HepG2 (cell line): ENCODE results near the gene RBBP8NL. TPM values are rescaled to one million over a fixed set of nuclear protein-coding genes. Genes with fewer than 3 reads are reported as not detected.

ENCODE experiments used
- AGO1 ChIP-seq: fragments of 200-400 bp; formaldehyde crosslinking; IDR thresholded peaks from 2 replicates; pipeline ENCODE4 v1.6.1; 2017; ENCODE audit warnings: mild to moderate bottlenecking, low read depth, low read length, moderate library complexity; ENCODE audit not compliant: poor library complexity, severe bottlenecking
- DMTF1 ChIP-seq: sonication (generic); formaldehyde crosslinking; IDR thresholded peaks from 2 replicates; pipeline ENCODE4 v1.4.0; 2020; ENCODE audit warnings: mild to moderate bottlenecking, missing genetic modification reagents
- HNRNPH1 ChIP-seq: fragments of 200-400 bp; formaldehyde crosslinking; optimal IDR thresholded peaks from 2 replicates; pipeline ENCODE3; 2017; ENCODE audit warnings: mild to moderate bottlenecking, low read depth, low read length
- HNRNPLL ChIP-seq: fragments of 200-400 bp; formaldehyde crosslinking; IDR thresholded peaks from 2 replicates; pipeline ENCODE4 v1.6.1; 2017; ENCODE audit warnings: mild to moderate bottlenecking, low read depth, low read length; ENCODE audit not compliant: poor library complexity, severe bottlenecking
- IKZF1 ChIP-seq: fragments of 450-650 bp; IDR thresholded peaks from 2 replicates; pipeline ENCODE4 v1.7.1; 2016
- POLR2A ChIP-seq, 2 experiments: IDR thresholded peaks; 2 replicates each; pipeline ENCODE4 v1.6.1; 2011; ENCODE audit warnings: low read depth in 2 of 2, low read length in 2 of 2, mild to moderate bottlenecking in 1 of 2, moderate library complexity in 1 of 2; ENCODE audit not compliant: insufficient read depth in 1 of 2
- POLR2G ChIP-seq: fragments of 200-400 bp; formaldehyde crosslinking; IDR thresholded peaks from 2 replicates; pipeline ENCODE4 v1.6.1; 2018; ENCODE audit warnings: mild to moderate bottlenecking, low read depth, low read length, moderate library complexity
- RBFOX2 ChIP-seq: fragments of 200-400 bp; formaldehyde crosslinking; IDR thresholded peaks from 2 replicates; pipeline ENCODE4 v1.6.1; 2017; ENCODE audit warnings: low read depth, mild to moderate bottlenecking, low read length
- RBM22 ChIP-seq: fragments of 200-400 bp; formaldehyde crosslinking; optimal IDR thresholded peaks from 2 replicates; pipeline ENCODE3; 2017; ENCODE audit warnings: mild to moderate bottlenecking, low read length, moderate library complexity
- RCOR2 ChIP-seq: IDR thresholded peaks from 2 replicates; pipeline ENCODE4 v1.6.1; 2016; ENCODE audit warnings: missing biosample characterization, missing genetic modification reagents
- SRSF1 ChIP-seq: fragments of 200-400 bp; formaldehyde crosslinking; optimal IDR thresholded peaks from 2 replicates; pipeline ENCODE3; 2017; ENCODE audit warnings: mild to moderate bottlenecking, low read depth, low read length, moderate library complexity
- ZNF251 ChIP-seq: sonication (generic); formaldehyde crosslinking; IDR thresholded peaks from 2 replicates; pipeline ENCODE4 v1.9.0; 2021; ENCODE audit warnings: mild to moderate bottlenecking, missing genetic modification reagents
- ZNF350 ChIP-seq: sonication (generic); formaldehyde crosslinking; IDR thresholded peaks from 2 replicates; pipeline ENCODE4 v1.4.0; 2020; ENCODE audit warnings: mild to moderate bottlenecking, low read depth, missing genetic modification reagents, borderline replicate concordance
- ZNF563 ChIP-seq: sonication (generic); formaldehyde crosslinking; IDR thresholded peaks from 2 replicates; pipeline ENCODE4 v1.8.0; 2022; ENCODE audit warnings: mild to moderate bottlenecking, moderate library complexity, missing genetic modification reagents
- ZNF670 ChIP-seq: sonication (generic); formaldehyde crosslinking; IDR thresholded peaks from 2 replicates; pipeline ENCODE4 v1.8.0; 2022; ENCODE audit warnings: mild to moderate bottlenecking, missing genetic modification reagents, borderline replicate concordance
- ZNF784 ChIP-seq: sonication (generic); formaldehyde crosslinking; IDR thresholded peaks from 2 replicates; pipeline ENCODE4 v1.5.1; 2020; ENCODE audit warnings: missing genetic modification reagents, mild to moderate bottlenecking, borderline replicate concordance
- polyA plus RNA-seq, 8 experiments: library from polyadenylated mRNA; depleted of rRNA in 3 of 8; stranded (reverse) in 7 of 8; unstranded in 1 of 8; fragments of >200 nt; fragmentation: Illumina TruSeq in 4 of 8; extraction: Trizol in 4 of 8; gene quantifications; 2 replicates each; pipeline versions ENCODE4 v1.2.1 to v1.2.3, GENCODE V29; 2011 to 2016; ENCODE audit warnings: low read depth in 4 of 8, missing spikeins in 1 of 8, mixed read lengths in 1 of 8; ENCODE audit not compliant: insufficient read depth in 1 of 8
- total RNA-seq, 5 experiments: library from RNA; depleted of rRNA; stranded (reverse); fragments of >200 nt; fragmentation: Illumina TruSeq; extraction: Trizol; gene quantifications; 2 replicates each; pipeline ENCODE4 v1.2.3, GENCODE V29; 2016; ENCODE audit warnings: low read depth in 1 of 5

RBBP8NL gene
- total and polyA plus RNA-seq, 2 of the 13 experiments (the other 11 are each of a cell fraction or from before 2014, with no cell fraction given): 0.69 to 0.86 TPM

- TF ChIP-seq HNRNPLL: no peak
- no peak for TF ChIP-seq DMTF1 (CRISPR knock-in tag)
- 0 out of 2 replicates have a peak, but pooled peaks have one; percentile 3 for TF ChIP-seq POLR2G
- peak; percentile 70 for TF ChIP-seq AGO1
- no peak for TF ChIP-seq SRSF1
- no peak for TF ChIP-seq ZNF350 (CRISPR knock-in tag)
- TF ChIP-seq ZNF251 (CRISPR knock-in tag): no peak
- TF ChIP-seq RCOR2 (CRISPR knock-in tag): no peak
- peak; percentile 86 for TF ChIP-seq RBM22
- no peak for TF ChIP-seq ZNF563 (CRISPR knock-in tag)
- TF ChIP-seq ZNF670: no peak
- 0 out of 2 replicates have a peak, but pooled peaks have one; percentile 39 for TF ChIP-seq ZNF784 (CRISPR knock-in tag)
- no peak for TF ChIP-seq IKZF1
- TF ChIP-seq POLR2A (IDR thresholded peaks at IDR 0.05; ENCODE audit: insufficient read depth in 1 of 2, low read depth in 2 of 2, low read length in 2 of 2): peak in 1 of 2 experiments; percentile 56; a peak in 3 of 4 replicates
- TF ChIP-seq HNRNPH1: peak; percentile 18
- peak; percentile 55; the same call in 1 of the 2 replicates for TF ChIP-seq RBFOX2
- TF ChIP-seq, all 625 proteins: peak for 11
Measured at GRCh38 chr20:62390317-62391164, 36.8 kb downstream of the RBBP8NL start (continued).
